Smooth muscle cell (in vitro differentiated cells): ENCODE measurements around the gene WBP1. TPM values are rescaled to one million over a fixed set of nuclear protein-coding genes. Genes with fewer than 3 reads are reported as not detected.

Source experiments
- DNase-seq: peaks from one replicate; lab custom pipeline; 2025; ENCODE audit not compliant: unreplicated experiment; lab: John Stamatoyannopoulos, UW
- H2AFZ ChIP-seq: fragments of 200-600 bp; sonication (generic); 2 replicates; pipeline ENCODE4 v1.6.0; 2016; ENCODE audit warnings: antibody characterized with exemption, low read depth, mild to moderate bottlenecking
- H3F3A ChIP-seq: fragments of 200-600 bp; sonication (generic); 2 replicates; pipeline ENCODE4 v1.6.0; 2017; ENCODE audit warnings: antibody characterized with exemption, low read depth
- H3K27ac ChIP-seq: fragments of 200-600 bp; sonication (generic); 2 replicates; pipeline ENCODE4 v1.5.1; 2016; ENCODE audit warnings: low read depth, mild to moderate bottlenecking
- H3K27me3 ChIP-seq: fragments of 200-600 bp; sonication (generic); 2 replicates; pipeline ENCODE4 v1.6.1; 2016; ENCODE audit warnings: low read depth, mild to moderate bottlenecking
- H3K36me3 ChIP-seq: fragments of 200-600 bp; sonication (generic); 2 replicates; pipeline ENCODE4 v1.5.1; 2016; ENCODE audit warnings: low read depth
- H3K4me1 ChIP-seq: fragments of 200-600 bp; sonication (generic); 2 replicates; pipeline ENCODE4 v1.5.1; 2016; ENCODE audit warnings: low read depth
- H3K4me2 ChIP-seq: fragments of 200-600 bp; sonication (generic); 2 replicates; pipeline ENCODE4 v1.6.0; 2016; ENCODE audit warnings: mild to moderate bottlenecking
- H3K4me3 ChIP-seq: fragments of 200-600 bp; sonication (generic); 2 replicates; pipeline ENCODE4 v1.5.1; 2016; ENCODE audit warnings: mild to moderate bottlenecking
- H3K79me2 ChIP-seq: fragments of 200-600 bp; sonication (generic); 2 replicates; pipeline ENCODE4 v1.6.0; 2016; ENCODE audit warnings: low read depth, mild to moderate bottlenecking
- H3K9ac ChIP-seq: fragments of 200-600 bp; sonication (generic); 2 replicates; pipeline ENCODE4 v1.6.0; 2016; ENCODE audit warnings: low read depth
- H3K9me3 ChIP-seq: fragments of 200-600 bp; sonication (generic); replicated peaks from 2 replicates; pipeline ENCODE4 v1.5.1; 2016; ENCODE audit warnings: low read depth
- H4K20me1 ChIP-seq: fragments of 200-600 bp; sonication (generic); 2 replicates; pipeline ENCODE4 v1.6.0; 2016; ENCODE audit warnings: low read depth
- CTCF ChIP-seq: fragments of 200-600 bp; sonication (generic); IDR thresholded peaks from 2 replicates; pipeline ENCODE4 v1.5.1; 2017; ENCODE audit warnings: borderline replicate concordance, mild to moderate bottlenecking, antibody characterized with exemption; ENCODE audit not compliant: insufficient read depth, poor library complexity, severe bottlenecking
- WGBS: methylation state at CpG from one replicate; pipeline ENCODE4 v1.1.7; 2016; ENCODE audit warnings: low lambda C conversion rate; 5-methylcytosine and 5-hydroxymethylcytosine counted together
- polyA plus RNA-seq: library from polyadenylated mRNA; unstranded; fragments of >200 nt; fragmentation: Nextera tagmentation; extraction: Ambion mirVana; gene quantifications from 2 replicates; pipeline ENCODE4 v1.2.1, GENCODE V29; 2016
- total RNA-seq: library from RNA; depleted of rRNA; stranded (reverse); fragments of >200 nt; gene quantifications from 2 replicates; pipeline ENCODE4 v1.2.3, GENCODE V29; 2014

Gene WBP1
- total and polyA plus RNA-seq, 2 experiments from 2014 or later: 90.8 to 117 TPM

- 96% methylated on average over 18 of the region's 18 CpGs for WGBS
- H3K4me2 ChIP-seq: no peak overlapping the region
- peaks cover 26% of the 10 kb centered on the region for H3K79me2 ChIP-seq
- H3K9me3 ChIP-seq: no peaks in the 10 kb centered on the region
- H3K4me3 ChIP-seq: no peak overlapping the region
- H3K4me1 ChIP-seq: no peaks in the 10 kb centered on the region
- no peak overlapping the region for H2AFZ ChIP-seq
- H4K20me1 ChIP-seq: peaks cover 48% of the 10 kb centered on the region
- peaks cover 5% of the 10 kb centered on the region for H3K36me3 ChIP-seq
- H3F3A ChIP-seq: peaks cover 35% of the 10 kb centered on the region
- no peak overlapping the region for H3K9ac ChIP-seq
- TF ChIP-seq CTCF: no peak
- H3K27me3 ChIP-seq: no peaks in the 10 kb centered on the region
- H3K27ac ChIP-seq: no peak overlapping the region
- DNase-seq: no peak
These were observed 28.5 kb upstream of the WBP1 start for GRCh38 chr2:74429487-74430451.

- Histone ChIP-seq H3K36me3 (peaks cover 5% of the 10 kb centered on the region), H2AFZ (no peak overlapping the region), H3K4me1 (no peaks in the 10 kb centered on the region), H3K27me3 (no peaks in the 10 kb centered on the region), H3K9ac (no peak overlapping the region), H3K79me2 (peaks cover 33% of the 10 kb centered on the region), H3K4me2 (no peak overlapping the region), H3K4me3 (no peak overlapping the region), H3K27ac (no peak overlapping the region), H3K9me3 (no peaks in the 10 kb centered on the region), H4K20me1 (peaks cover 55% of the 10 kb centered on the region), H3F3A (peaks cover 35% of the 10 kb centered on the region)
- DNase-seq: no peak
- no peak for TF ChIP-seq CTCF
- 97% methylated on average over 10 of the region's 11 CpGs for WGBS
These were observed 27.7 kb upstream of the WBP1 start for GRCh38 chr2:74430502-74430901.

GRCh38 chr2:74436111-74436805 is 22.0 kb upstream of the WBP1 start:
- Histone ChIP-seq H3K27me3 (no peaks in the 10 kb centered on the region), H3K79me2 (peaks cover 83% of the 10 kb centered on the region), H3K36me3 (peaks cover 5% of the 10 kb centered on the region), H3K4me1 (peaks cover 30% of the 10 kb centered on the region), H3K9ac (no peak overlapping the region), H3K27ac (no peak overlapping the region), H3F3A (peaks cover 17% of the 10 kb centered on the region), H4K20me1 (peaks cover 81% of the 10 kb centered on the region), H2AFZ (no peak overlapping the region), H3K9me3 (no peaks in the 10 kb centered on the region), H3K4me3 (no peak overlapping the region), H3K4me2 (peak overlapping the region; percentile 96)
- no peak for TF ChIP-seq CTCF
- 96% methylated on average over 42 of the region's 43 CpGs for WGBS
- no peak for DNase-seq
